NT2/D1 (cell line): ENCODE measurements around the gene MTMR10.

Experiments used
- DNase-seq: peaks from one replicate; pipeline ENCODE4 v3.0.0-alpha.2; 2011; ENCODE audit warnings: low read depth, low spot score
- H3K27me3 ChIP-seq: 2 replicates; pipeline ENCODE4 v1.6.0; 2011; ENCODE audit warnings: mild to moderate bottlenecking; ENCODE audit not compliant: insufficient read length, insufficient read depth
- H3K36me3 ChIP-seq: 2 replicates; pipeline ENCODE4 v1.6.1; 2011; ENCODE audit warnings: mild to moderate bottlenecking, low read length, mixed read lengths; ENCODE audit not compliant: insufficient read depth, insufficient read length
- H3K4me1 ChIP-seq: 2 replicates; pipeline ENCODE4 v1.5.1; 2011; ENCODE audit not compliant: insufficient read depth, insufficient read length
- H3K4me3 ChIP-seq: 2 replicates; pipeline ENCODE4 v1.5.1; 2011; ENCODE audit warnings: low read depth; ENCODE audit not compliant: insufficient read length
- H3K9ac ChIP-seq: 2 replicates; pipeline ENCODE4 v1.6.0; 2011; ENCODE audit warnings: low read depth; ENCODE audit not compliant: insufficient read length
- H3K9me3 ChIP-seq: 2 replicates; pipeline ENCODE4 v1.5.1; 2011; ENCODE audit warnings: mild to moderate bottlenecking, low read length; ENCODE audit not compliant: insufficient read depth
- SUZ12 ChIP-seq: IDR thresholded peaks from 2 replicates; pipeline ENCODE4 v1.6.1; 2011; ENCODE audit not compliant: insufficient read length, insufficient read depth; ENCODE audit errors: extremely low read depth
- YY1 ChIP-seq: IDR thresholded peaks from 2 replicates; pipeline ENCODE4 v1.6.1; 2011; ENCODE audit not compliant: insufficient read length, insufficient read depth
- ZNF274 ChIP-seq: IDR thresholded peaks from 2 replicates; pipeline ENCODE4 v1.6.1; 2011; ENCODE audit warnings: mild to moderate bottlenecking, low read depth, low read length

The MTMR10 gene

DNA sequence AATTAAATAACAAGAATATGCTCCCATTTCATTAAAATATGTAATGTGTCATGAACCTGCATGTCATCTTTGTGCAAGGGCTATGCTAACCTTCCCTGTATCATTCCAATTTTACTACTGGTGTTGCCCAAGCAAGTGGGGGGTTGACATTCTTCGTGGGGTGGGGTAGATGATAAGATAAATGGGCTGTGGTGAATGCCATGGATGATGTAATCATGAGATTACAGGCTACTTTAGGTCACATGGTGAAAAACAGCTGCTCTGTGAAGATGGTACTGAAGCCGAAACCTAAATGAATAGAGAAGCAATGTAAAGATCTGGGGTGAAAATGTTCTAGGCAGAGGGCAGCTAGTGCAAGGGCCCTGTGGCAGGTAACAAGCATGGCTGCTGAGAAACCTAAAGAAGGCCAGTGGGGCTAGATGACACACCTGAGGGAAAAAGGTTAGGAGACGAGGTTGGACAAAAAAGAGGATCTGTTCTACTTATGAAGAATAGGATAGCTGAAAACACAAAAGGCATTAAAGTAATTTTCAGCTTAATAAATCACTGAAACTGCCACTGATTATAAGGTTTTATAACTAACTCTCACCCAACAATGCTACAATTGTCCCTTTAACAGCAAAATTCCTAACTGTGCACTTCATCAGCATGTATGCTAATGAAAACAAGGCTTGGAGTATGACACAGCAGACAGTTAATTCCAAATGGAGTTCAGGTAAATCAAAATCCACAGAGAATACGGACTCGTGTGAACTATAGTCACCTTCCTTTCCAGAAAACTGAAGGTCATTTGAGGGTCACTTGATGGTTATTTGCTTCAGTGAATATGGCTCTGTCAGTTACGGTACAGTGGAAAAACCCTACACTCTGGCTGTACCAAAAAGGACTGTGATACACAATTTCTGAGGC, 35.0 kb downstream of the MTMR10 start:
- no peaks in the 10 kb centered on the region for H3K27me3 ChIP-seq
- DNase-seq = no peak
- TF ChIP-seq ZNF274 = no peak
- no peak for TF ChIP-seq SUZ12
- no peak for TF ChIP-seq YY1
- peaks cover 57% of the 10 kb centered on the region for H3K36me3 ChIP-seq
- H3K9me3 ChIP-seq = no peaks in the 10 kb centered on the region
- no peak overlapping the region for H3K4me3 ChIP-seq
- no peaks in the 10 kb centered on the region for H3K4me1 ChIP-seq
- no peak overlapping the region for H3K9ac ChIP-seq

GRCh38 chr15:30954674-30955073, 36.8 kb downstream of the MTMR10 start:
- TF ChIP-seq ZNF274 (no peak), YY1 (no peak), SUZ12 (no peak)
- H3K4me1 ChIP-seq = no peaks in the 10 kb centered on the region
- no peak overlapping the region for H3K9ac ChIP-seq
- no peaks in the 10 kb centered on the region for H3K27me3 ChIP-seq
- H3K36me3 ChIP-seq = peaks cover 60% of the 10 kb centered on the region
- H3K4me3 ChIP-seq = no peak overlapping the region
- no peak for DNase-seq
- H3K9me3 ChIP-seq = peaks cover 4% of the 10 kb centered on the region; the same call in 1 of the 2 replicates

GRCh38 chr15:30953731-30954378, 37.6 kb downstream of the MTMR10 start:
- Histone ChIP-seq H3K9ac (no peak overlapping the region), H3K4me3 (no peak overlapping the region), H3K4me1 (no peaks in the 10 kb centered on the region), H3K9me3 (peaks cover 12% of the 10 kb centered on the region; the same call in 1 of the 2 replicates), H3K27me3 (no peaks in the 10 kb centered on the region), H3K36me3 (peaks cover 61% of the 10 kb centered on the region)
- TF ChIP-seq SUZ12 (no peak), ZNF274 (no peak), YY1 (no peak)
- no peak for DNase-seq

DNA sequence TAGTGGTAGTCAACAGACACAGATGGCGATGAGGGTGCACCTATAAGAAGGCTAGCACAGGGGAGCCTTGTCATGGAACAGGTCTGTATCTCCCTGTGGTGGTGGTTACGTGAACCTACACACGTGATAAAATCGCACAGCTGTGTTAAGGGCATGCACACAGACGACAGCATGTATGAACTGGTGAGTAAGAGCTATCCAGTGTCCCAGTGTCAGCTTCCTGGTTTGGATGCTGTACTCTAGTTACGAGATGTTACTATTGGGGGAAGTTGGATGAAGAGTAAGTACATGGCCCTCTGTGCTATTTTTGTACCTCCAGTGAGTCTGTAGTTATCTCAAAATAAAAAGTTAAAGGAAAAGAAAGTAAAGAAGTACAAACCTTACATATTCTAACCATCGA, 38.2 kb downstream of the MTMR10 start:
- Histone ChIP-seq H3K36me3 (peaks cover 61% of the 10 kb centered on the region), H3K4me3 (no peak overlapping the region), H3K4me1 (no peaks in the 10 kb centered on the region), H3K9ac (no peak overlapping the region), H3K9me3 (peaks cover 13% of the 10 kb centered on the region; the same call in 1 of the 2 replicates), H3K27me3 (no peaks in the 10 kb centered on the region)
- TF ChIP-seq YY1 (no peak), SUZ12 (no peak), ZNF274 (no peak)
- DNase-seq = no peak

DNA sequence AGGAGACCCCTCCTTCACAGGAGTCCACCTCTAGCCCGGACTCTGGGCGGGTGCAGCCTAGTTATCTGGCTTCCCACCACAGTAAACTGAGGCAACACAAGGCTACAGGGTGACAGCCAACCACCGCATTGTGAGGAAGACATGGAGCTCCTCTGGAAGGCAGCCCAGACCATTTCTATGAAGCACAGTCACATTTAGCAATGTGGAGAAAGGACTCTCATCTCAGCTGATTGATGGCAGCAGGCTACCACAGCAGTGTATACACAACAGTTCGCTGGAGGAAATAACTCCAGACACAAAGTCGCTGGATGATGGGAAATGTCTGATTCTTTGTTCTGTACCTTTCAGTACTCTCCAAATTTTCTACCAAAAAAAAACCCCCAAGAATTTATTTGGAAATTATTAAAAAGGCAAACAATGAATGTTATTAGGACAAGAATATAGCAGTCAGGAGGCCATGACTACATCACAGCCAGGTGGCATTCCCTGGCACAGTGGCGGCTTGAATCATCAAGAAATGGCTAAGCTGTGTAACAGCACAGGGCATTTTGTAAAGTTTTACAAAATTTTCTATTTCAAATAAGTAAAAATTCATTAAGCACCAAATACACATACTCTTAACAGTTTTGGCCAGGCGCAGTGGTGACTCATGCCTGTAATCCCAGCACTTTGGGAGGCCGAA, 47.6 kb downstream of the MTMR10 start:
- DNase-seq = no peak
- peaks cover 84% of the 10 kb centered on the region for H3K36me3 ChIP-seq
- H3K4me1 ChIP-seq = no peaks in the 10 kb centered on the region
- no peaks in the 10 kb centered on the region for H3K27me3 ChIP-seq
- no peak overlapping the region for H3K9ac ChIP-seq
- no peak overlapping the region for H3K4me3 ChIP-seq
- H3K9me3 ChIP-seq = 0 out of 2 replicates have a peak, but pooled peaks cover under 1% of the 10 kb centered on the region
- TF ChIP-seq SUZ12 = no peak
- TF ChIP-seq ZNF274 = no peak
- TF ChIP-seq YY1 = no peak

DNA sequence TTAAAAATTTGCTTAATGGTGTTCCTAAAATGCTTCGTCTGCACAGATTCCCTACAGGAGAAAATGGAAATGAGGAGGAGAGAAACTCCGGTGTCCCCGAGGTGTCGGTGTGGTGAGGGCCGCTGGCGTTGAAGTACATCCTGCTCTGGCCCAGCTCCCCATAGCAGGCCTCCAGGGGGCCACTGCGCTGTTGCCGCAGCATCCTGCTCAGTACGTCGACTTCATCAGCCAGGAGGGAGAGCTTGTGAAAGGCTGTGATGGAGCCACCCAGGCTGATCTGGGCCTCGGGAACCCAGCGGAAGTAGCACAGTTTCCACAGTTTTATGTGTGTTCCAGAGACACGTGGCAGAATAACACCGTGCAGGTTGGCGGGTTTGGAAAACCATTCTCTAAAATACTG, 49.9 kb downstream of the MTMR10 start:
- Histone ChIP-seq H3K9ac (no peak overlapping the region), H3K9me3 (no peaks in the 10 kb centered on the region), H3K4me1 (no peaks in the 10 kb centered on the region), H3K36me3 (peaks cover 79% of the 10 kb centered on the region), H3K27me3 (no peaks in the 10 kb centered on the region), H3K4me3 (no peak overlapping the region)
- no peak for TF ChIP-seq SUZ12
- no peak for TF ChIP-seq YY1
- TF ChIP-seq ZNF274 = no peak
- DNase-seq = no peak
